ENCODE results near the gene RAB12.

The RAB12 gene

GRCh38 chr18:8603663-8604520 lies 5.3 kb upstream of the RAB12 start:
- H3K4me2 ChIP-seq (ENCODE audit: low read length): peak overlapping the region; percentile 95
- H3K9me2 ChIP-seq (replicated peaks; ENCODE audit: control insufficient read depth, low read length): no peaks in the 10 kb centered on the region
- peak overlapping the region; percentile 77 for H3K4me3 ChIP-seq (ENCODE audit: low read length)
- peak overlapping the region; percentile 97 for H3K27ac ChIP-seq (ENCODE audit: low read depth, low read length)
- no peaks in the 10 kb centered on the region for H3K27me3 ChIP-seq (ENCODE audit: control insufficient read depth, low read length)
- TF ChIP-seq EZH2phosphoT487 (IDR thresholded peaks at IDR 0.05; ENCODE audit: borderline replicate concordance, low read length) (no peak), CTCF (IDR thresholded peaks at IDR 0.05; ENCODE audit: low read depth, low read length, poor library complexity, severe bottlenecking) (no peak)
- H4K20me1 ChIP-seq (ENCODE audit: control insufficient read depth, insufficient read depth, low read depth, low read length): no peaks in the 10 kb centered on the region
- no peaks in the 10 kb centered on the region for H3K9me3 ChIP-seq (ENCODE audit: control insufficient read depth, insufficient read depth, low read length)
- H3F3A ChIP-seq (ENCODE audit: control insufficient read depth, insufficient read depth): peaks cover 43% of the 10 kb centered on the region
- peaks cover 95% of the 10 kb centered on the region for H3K4me1 ChIP-seq (ENCODE audit: control insufficient read depth, low read length)
- no peaks in the 10 kb centered on the region for H3K36me3 ChIP-seq (ENCODE audit: control insufficient read depth, low read length)
- H3K79me2 ChIP-seq (ENCODE audit: control insufficient read depth, low read length): no peaks in the 10 kb centered on the region

- no peak overlapping the region for H3K27ac ChIP-seq (ENCODE audit: low read depth, low read length)
- peaks cover 7% of the 10 kb centered on the region; the same call in 1 of the 2 replicates for H4K20me1 ChIP-seq (ENCODE audit: control insufficient read depth, insufficient read depth, low read depth, low read length)
- H3K36me3 ChIP-seq (ENCODE audit: control insufficient read depth, low read length): peaks cover 10% of the 10 kb centered on the region
- H3K4me2 ChIP-seq (ENCODE audit: low read length): 0 out of 2 replicates have a peak overlapping the region, but pooled peaks have one; percentile 1
- H3K27me3 ChIP-seq (ENCODE audit: control insufficient read depth, low read length): no peaks in the 10 kb centered on the region
- H3K4me1 ChIP-seq (ENCODE audit: control insufficient read depth, low read length): peaks cover 86% of the 10 kb centered on the region
- H3K9me3 ChIP-seq (ENCODE audit: control insufficient read depth, insufficient read depth, low read length): no peaks in the 10 kb centered on the region
- TF ChIP-seq EZH2phosphoT487 (IDR thresholded peaks at IDR 0.05; ENCODE audit: borderline replicate concordance, low read length) (no peak), CTCF (IDR thresholded peaks at IDR 0.05; ENCODE audit: low read depth, low read length, poor library complexity, severe bottlenecking) (no peak)
- peaks cover 41% of the 10 kb centered on the region for H3F3A ChIP-seq (ENCODE audit: control insufficient read depth, insufficient read depth)
- peaks cover 14% of the 10 kb centered on the region for H3K79me2 ChIP-seq (ENCODE audit: control insufficient read depth, low read length)
- H3K9me2 ChIP-seq (replicated peaks; ENCODE audit: control insufficient read depth, low read length): no peaks in the 10 kb centered on the region
- no peak overlapping the region for H3K4me3 ChIP-seq (ENCODE audit: low read length)
Observed at GRCh38 chr18:8605974-8606373, 3.3 kb upstream of the RAB12 start.

GRCh38 chr18:8607776-8608742 lies 1.2 kb upstream of the RAB12 start:
- H3F3A ChIP-seq (ENCODE audit: control insufficient read depth, insufficient read depth): peaks cover 29% of the 10 kb centered on the region
- TF ChIP-seq EZH2phosphoT487 (IDR thresholded peaks at IDR 0.05; ENCODE audit: borderline replicate concordance, low read length) (no peak), CTCF (IDR thresholded peaks at IDR 0.05; ENCODE audit: low read depth, low read length, poor library complexity, severe bottlenecking) (peak; percentile 12)
- H3K4me1 ChIP-seq (ENCODE audit: control insufficient read depth, low read length): peaks cover 84% of the 10 kb centered on the region
- peaks cover 35% of the 10 kb centered on the region for H3K79me2 ChIP-seq (ENCODE audit: control insufficient read depth, low read length)
- H3K9me2 ChIP-seq (replicated peaks; ENCODE audit: control insufficient read depth, low read length): no peaks in the 10 kb centered on the region
- peak overlapping the region; percentile 79 for H3K4me3 ChIP-seq (ENCODE audit: low read length)
- H4K20me1 ChIP-seq (ENCODE audit: control insufficient read depth, insufficient read depth, low read depth, low read length): peaks cover 22% of the 10 kb centered on the region; the same call in 1 of the 2 replicates
- peak overlapping the region; percentile 89 for H3K4me2 ChIP-seq (ENCODE audit: low read length)
- no peaks in the 10 kb centered on the region for H3K27me3 ChIP-seq (ENCODE audit: control insufficient read depth, low read length)
- H3K36me3 ChIP-seq (ENCODE audit: control insufficient read depth, low read length): peaks cover 26% of the 10 kb centered on the region
- no peaks in the 10 kb centered on the region for H3K9me3 ChIP-seq (ENCODE audit: control insufficient read depth, insufficient read depth, low read length)
- H3K27ac ChIP-seq (ENCODE audit: low read depth, low read length): peak overlapping the region; percentile 93

All from DOHH2 (cell line).